GM12892 (cell line): ENCODE results near the gene FYB2.

Experiments
- POLR2A ChIP-seq: IDR thresholded peaks from 2 replicates; pipeline ENCODE4 v1.6.1; 2011; ENCODE audit warnings: low read depth, low read length, control low read depth
- POLR2AphosphoS5 ChIP-seq: IDR thresholded peaks from 2 replicates; pipeline ENCODE4 v1.6.1; 2011; ENCODE audit warnings: low read depth, low read length, control low read depth
- TAF1 ChIP-seq: IDR thresholded peaks from 2 replicates; pipeline ENCODE4 v1.6.1; 2011; ENCODE audit warnings: low read depth, mild to moderate bottlenecking, control low read depth, low read length, borderline replicate concordance

GRCh38 chr1:56755911-56756310, 63.3 kb downstream of the FYB2 start:
- TF ChIP-seq POLR2A, result no peak
- no peak for TF ChIP-seq POLR2AphosphoS5
- TF ChIP-seq TAF1, result no peak
